ENCODE measurements around the gene WFIKKN1. TPM values are rescaled to one million over a fixed set of nuclear protein-coding genes. Genes with fewer than 3 reads are reported as not detected.
A peak's percentile ranks its signal among the peaks of the same experiment; 100 is the strongest.

The WFIKKN1 gene
- total and polyA plus RNA-seq, 2 of the 13 experiments (the other 11 are each of a cell fraction or from before 2014, with no cell fraction given), result 1.7 to 4.9 TPM

DNA sequence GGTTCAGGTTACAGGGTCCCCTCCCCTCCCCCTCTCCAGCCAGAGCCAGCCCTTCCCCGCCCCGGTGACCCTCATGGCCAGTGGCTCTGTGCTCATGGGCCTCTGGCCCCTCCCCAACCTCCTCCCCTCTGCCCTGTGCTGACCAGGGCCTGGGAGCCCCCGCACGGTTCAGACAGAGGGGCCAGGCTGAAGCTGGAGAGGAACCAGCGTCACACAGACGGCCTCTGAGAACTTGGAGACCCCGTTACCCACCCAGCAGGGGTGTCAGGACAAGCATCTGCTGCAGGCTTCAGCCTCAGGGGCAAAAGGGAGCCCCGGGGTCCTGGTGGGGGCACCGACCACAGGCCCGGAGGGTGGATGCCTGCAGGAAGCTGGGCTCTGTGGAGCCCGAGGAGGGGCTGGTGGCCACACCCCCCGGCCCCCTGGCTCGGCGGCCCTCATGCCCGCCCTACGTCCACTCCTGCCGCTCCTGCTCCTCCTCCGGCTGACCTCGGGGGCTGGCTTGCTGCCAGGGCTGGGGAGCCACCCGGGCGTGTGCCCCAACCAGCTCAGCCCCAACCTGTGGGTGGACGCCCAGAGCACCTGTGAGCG lies at the start of gene WFIKKN1 (continued):
- no peak for TF ChIP-seq SOX6 (IDR thresholded peaks at IDR 0.05)
- 0 out of 2 replicates have a peak, but pooled peaks have one; percentile 9 for TF ChIP-seq SOX6 (CRISPR knock-in tag; IDR thresholded peaks at IDR 0.05)
- no peak for TF ChIP-seq TRIM24 (CRISPR knock-in tag; IDR thresholded peaks at IDR 0.05)
- no peak for TF ChIP-seq RFXAP (CRISPR knock-in tag; IDR thresholded peaks at IDR 0.05; ENCODE audit: borderline replicate concordance)
- TF ChIP-seq STAG1 (CRISPR knock-in tag; IDR thresholded peaks at IDR 0.05), result no peak
- TF ChIP-seq HNF4A (CRISPR knock-in tag; IDR thresholded peaks at IDR 0.05), result no peak
- 0 out of 3 replicates have a peak, but pooled peaks have one; percentile 6 for TF ChIP-seq MXI1 (IDR thresholded peaks at IDR 0.05; ENCODE audit: borderline replicate concordance, low read depth, low read length)
- TF ChIP-seq CC2D1A (CRISPR knock-in tag; IDR thresholded peaks at IDR 0.05), result no peak
- TF ChIP-seq TBP (CRISPR knock-in tag; IDR thresholded peaks at IDR 0.05), result no peak
- TF ChIP-seq NR2C2 (CRISPR knock-in tag; IDR thresholded peaks at IDR 0.05; ENCODE audit: borderline replicate concordance), result peak; percentile 55; the same call in 1 of the 2 replicates
- peak; percentile 87 for TF ChIP-seq PAXIP1 (CRISPR knock-in tag; conservative IDR thresholded peaks at IDR 0.05)
- TF ChIP-seq ZNF879 (CRISPR knock-in tag; IDR thresholded peaks at IDR 0.05), result no peak
- TF ChIP-seq TBL1XR1 (IDR thresholded peaks at IDR 0.05; ENCODE audit: borderline replicate concordance, low read length, partially characterized antibody), result no peak
- peak in 1 of 2 experiments; percentile 10; a peak in 1 of 4 replicates for TF ChIP-seq NR2F1 (CRISPR knock-in tag; IDR thresholded peaks at IDR 0.05)
- no peak; the same call in 1 of the 2 replicates for TF ChIP-seq HNF1B (CRISPR knock-in tag; IDR thresholded peaks at IDR 0.05)
- no peak for TF ChIP-seq NKX3-1 (CRISPR knock-in tag; IDR thresholded peaks at IDR 0.05)
- TF ChIP-seq IRX3 (CRISPR knock-in tag; IDR thresholded peaks at IDR 0.05; ENCODE audit: borderline replicate concordance, low read depth), result no peak
- TF ChIP-seq, protein P1, sequence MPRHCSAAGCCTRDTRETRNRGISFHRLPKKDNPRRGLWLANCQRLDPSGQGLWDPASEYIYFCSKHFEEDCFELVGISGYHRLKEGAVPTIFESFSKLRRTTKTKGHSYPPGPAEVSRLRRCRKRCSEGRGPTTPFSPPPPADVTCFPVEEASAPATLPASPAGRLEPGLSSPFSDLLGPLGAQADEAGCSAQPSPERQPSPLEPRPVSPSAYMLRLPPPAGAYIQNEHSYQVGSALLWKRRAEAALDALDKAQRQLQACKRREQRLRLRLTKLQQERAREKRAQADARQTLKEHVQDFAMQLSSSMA (CRISPR knock-in tag; IDR thresholded peaks at IDR 0.05), result no peak; the same call in 1 of the 2 replicates
- TF ChIP-seq SYNCRIP (IDR thresholded peaks at IDR 0.05; ENCODE audit: insufficient read depth, low read depth, low read length), result no peak
- no peak for TF ChIP-seq HNRNPUL1 (IDR thresholded peaks at IDR 0.05; ENCODE audit: low read depth, low read length)
- TF ChIP-seq, protein P2, sequence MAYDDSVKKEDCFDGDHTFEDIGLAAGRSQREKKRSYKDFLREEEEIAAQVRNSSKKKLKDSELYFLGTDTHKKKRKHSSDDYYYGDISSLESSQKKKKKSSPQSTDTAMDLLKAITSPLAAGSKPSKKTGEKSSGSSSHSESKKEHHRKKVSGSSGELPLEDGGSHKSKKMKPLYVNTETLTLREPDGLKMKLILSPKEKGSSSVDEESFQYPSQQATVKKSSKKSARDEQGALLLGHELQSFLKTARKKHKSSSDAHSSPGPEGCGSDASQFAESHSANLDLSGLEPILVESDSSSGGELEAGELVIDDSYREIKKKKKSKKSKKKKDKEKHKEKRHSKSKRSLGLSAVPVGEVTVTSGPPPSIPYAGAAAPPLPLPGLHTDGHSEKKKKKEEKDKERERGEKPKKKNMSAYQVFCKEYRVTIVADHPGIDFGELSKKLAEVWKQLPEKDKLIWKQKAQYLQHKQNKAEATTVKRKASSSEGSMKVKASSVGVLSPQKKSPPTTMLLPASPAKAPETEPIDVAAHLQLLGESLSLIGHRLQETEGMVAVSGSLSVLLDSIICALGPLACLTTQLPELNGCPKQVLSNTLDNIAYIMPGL (CRISPR knock-in tag; IDR thresholded peaks at IDR 0.05; ENCODE audit: borderline replicate concordance in 1 of 2, low read depth in 1 of 2), result peak; percentile 22 to 80; a peak in 2 of 4 replicates
